HepG2 (cell line): Measurements from ENCODE around the gene COL10A1. TPM values are rescaled to one million over a fixed set of nuclear protein-coding genes. Genes with fewer than 3 reads are reported as not detected.

Experiments
- ARID2 ChIP-seq: sonication (generic); formaldehyde crosslinking; IDR thresholded peaks from 2 replicates; pipeline ENCODE4 v1.8.1; 2022; ENCODE audit warnings: mild to moderate bottlenecking, missing genetic modification reagents, borderline replicate concordance
- ARNTL ChIP-seq: sonication (generic); formaldehyde crosslinking; IDR thresholded peaks from 2 replicates; pipeline ENCODE4 v1.4.0; 2020; ENCODE audit warnings: mild to moderate bottlenecking, missing genetic modification reagents
- BCL6 ChIP-seq: IDR thresholded peaks from 2 replicates; pipeline ENCODE4 v1.6.1; 2016; ENCODE audit warnings: missing genetic modification reagents, missing compliant biosample characterization
- CEBPG ChIP-seq: IDR thresholded peaks from 2 replicates; pipeline ENCODE4 v1.6.1; 2016
- FOXA3 ChIP-seq: IDR thresholded peaks from 2 replicates; pipeline ENCODE4 v1.6.1; 2016; ENCODE audit warnings: missing genetic modification reagents, missing compliant biosample characterization
- FOXP1 ChIP-seq, 2 experiments: fragments of 450-650 bp in 1 of 2; IDR thresholded peaks; 2 replicates each; pipeline ENCODE4 v1.6.1; 2017 to 2018; ENCODE audit warnings: antibody characterized with exemption in 1 of 2
- HOXA3 ChIP-seq: sonication (generic); formaldehyde crosslinking; IDR thresholded peaks from 2 replicates; pipeline ENCODE4 v1.5.0; 2020; ENCODE audit warnings: missing genetic modification reagents
- KAT8 ChIP-seq: IDR thresholded peaks from 2 replicates; pipeline ENCODE4 v1.6.1; 2016; ENCODE audit warnings: missing genetic modification reagents, missing compliant biosample characterization
- LCORL ChIP-seq, 2 experiments: fragments of 450-650 bp in 1 of 2; sonication (generic) in 1 of 2; formaldehyde crosslinking in 1 of 2; IDR thresholded peaks; 2 replicates each; pipeline versions ENCODE4 v1.5.0 to v1.6.1; 2017 to 2020; ENCODE audit warnings: antibody characterized with exemption in 1 of 2, missing genetic modification reagents in 1 of 2
- MEIS1 ChIP-seq: sonication (generic); formaldehyde crosslinking; IDR thresholded peaks from 2 replicates; pipeline ENCODE4 v1.9.0; 2021; ENCODE audit warnings: mild to moderate bottlenecking, missing genetic modification reagents, moderate library complexity, borderline replicate concordance
- MIXL1 ChIP-seq: IDR thresholded peaks from 2 replicates; pipeline ENCODE4 v1.6.1; 2016
- NFYC ChIP-seq: IDR thresholded peaks from 2 replicates; pipeline ENCODE4 v1.6.1; 2016; ENCODE audit warnings: missing genetic modification reagents, missing compliant biosample characterization
- PHF21A ChIP-seq: sonication (generic); formaldehyde crosslinking; IDR thresholded peaks from 2 replicates; pipeline ENCODE4 v1.5.0; 2020; ENCODE audit warnings: mild to moderate bottlenecking, missing genetic modification reagents
- PPARG ChIP-seq: conservative IDR thresholded peaks from 2 replicates; pipeline ENCODE4 v1.6.1; 2016; ENCODE audit warnings: missing biosample characterization, missing genetic modification reagents
- RARA ChIP-seq: IDR thresholded peaks from 2 replicates; pipeline ENCODE4 v1.6.1; 2016; ENCODE audit warnings: missing genetic modification reagents, missing compliant biosample characterization
- ZFX ChIP-seq: sonication (generic); formaldehyde crosslinking; IDR thresholded peaks from 2 replicates; pipeline ENCODE4 v1.4.0; 2020; ENCODE audit warnings: mild to moderate bottlenecking, low read depth, missing genetic modification reagents, moderate library complexity
- ZMYM4 ChIP-seq: sonication (generic); formaldehyde crosslinking; IDR thresholded peaks from 2 replicates; pipeline ENCODE4 v1.8.1; 2023; ENCODE audit warnings: mild to moderate bottlenecking, missing genetic modification reagents
- ZNF292 ChIP-seq: sonication (generic); formaldehyde crosslinking; IDR thresholded peaks from 2 replicates; pipeline ENCODE4 v1.8.1; 2022; ENCODE audit warnings: mild to moderate bottlenecking, low read depth, missing genetic modification reagents, borderline replicate concordance
- ZNF33A ChIP-seq: sonication (generic); formaldehyde crosslinking; IDR thresholded peaks from 2 replicates; pipeline ENCODE4 v1.5.1; 2020; ENCODE audit warnings: missing genetic modification reagents, mild to moderate bottlenecking, moderate library complexity, borderline replicate concordance
- ZNF652 ChIP-seq: IDR thresholded peaks from 2 replicates; pipeline ENCODE4 v1.6.1; 2016; ENCODE audit warnings: low read depth, borderline replicate concordance
- ZSCAN12 ChIP-seq: sonication (generic); formaldehyde crosslinking; IDR thresholded peaks from 2 replicates; pipeline ENCODE4 v1.9.0; 2021; ENCODE audit warnings: mild to moderate bottlenecking, missing genetic modification reagents
- polyA plus RNA-seq, 8 experiments: library from polyadenylated mRNA; depleted of rRNA in 3 of 8; stranded (reverse) in 7 of 8; unstranded in 1 of 8; fragments of >200 nt; fragmentation: Illumina TruSeq in 4 of 8; extraction: Trizol in 4 of 8; gene quantifications; 2 replicates each; pipeline versions ENCODE4 v1.2.1 to v1.2.3, GENCODE V29; 2011 to 2016; ENCODE audit warnings: low read depth in 4 of 8, missing spikeins in 1 of 8, mixed read lengths in 1 of 8; ENCODE audit not compliant: insufficient read depth in 1 of 8
- total RNA-seq, 5 experiments: library from RNA; depleted of rRNA; stranded (reverse); fragments of >200 nt; fragmentation: Illumina TruSeq; extraction: Trizol; gene quantifications; 2 replicates each; pipeline ENCODE4 v1.2.3, GENCODE V29; 2016; ENCODE audit warnings: low read depth in 1 of 5
- TF ChIP-seq, protein P1 (sequence below): sonication (generic); formaldehyde crosslinking; IDR thresholded peaks from 2 replicates; pipeline ENCODE4 v1.5.1; 2020; ENCODE audit warnings: mild to moderate bottlenecking, moderate library complexity, missing genetic modification reagents
- TF ChIP-seq, protein P2 (sequence below): sonication (generic); formaldehyde crosslinking; IDR thresholded peaks from 2 replicates; pipeline ENCODE4 v1.5.0; 2020; ENCODE audit warnings: mild to moderate bottlenecking, missing genetic modification reagents, moderate library complexity
- TF ChIP-seq, protein P3 (sequence below): sonication (generic); formaldehyde crosslinking; conservative IDR thresholded peaks from 2 replicates; pipeline ENCODE4 v1.4.0; 2020; ENCODE audit warnings: mild to moderate bottlenecking, missing genetic modification reagents, moderate library complexity

COL10A1 gene
- total and polyA plus RNA-seq, 2 of the 13 experiments (the other 11 are each of a cell fraction or from before 2014, with no cell fraction given): 0.07 TPM; not detected in 1

DNA sequence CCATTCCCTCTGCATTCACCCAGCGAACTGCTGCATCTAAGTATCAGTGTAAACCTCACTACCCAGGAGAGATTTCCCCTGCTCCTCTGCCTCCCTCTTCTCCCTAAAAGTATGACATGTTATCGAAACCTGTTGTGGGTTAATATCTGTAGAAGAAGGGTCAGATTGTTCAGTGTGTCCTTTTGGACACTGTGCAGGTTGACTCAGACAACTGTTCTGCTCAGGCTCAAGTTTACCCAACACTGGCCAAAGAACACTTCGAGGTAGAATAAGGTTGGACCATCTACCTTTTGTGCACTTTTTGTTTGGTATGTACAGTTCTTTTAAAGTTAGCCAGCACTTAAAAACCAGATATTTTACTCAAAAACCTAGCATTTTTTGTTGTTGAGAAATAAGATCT, 20.7 kb downstream of the COL10A1 start (continued):
- TF ChIP-seq ZNF292 (peak; percentile 63; the same call in 1 of the 2 replicates), ZSCAN12 (CRISPR knock-in tag) (no peak), CEBPG (CRISPR knock-in tag) (peak; percentile 59), MIXL1 (CRISPR knock-in tag) (peak; percentile 25; the same call in 1 of the 2 replicates), ZMYM4 (CRISPR knock-in tag) (0 out of 2 replicates have a peak, but pooled peaks have one; percentile 30), KAT8 (CRISPR knock-in tag) (no peak), MEIS1 (no peak), ZNF652 (peak; percentile 77), NFYC (CRISPR knock-in tag) (no peak), PHF21A (CRISPR knock-in tag) (peak; percentile 45; the same call in 1 of the 2 replicates), LCORL (IDR thresholded peaks at IDR 0.05) (peak; percentile 23; the same call in 1 of the 2 replicates), LCORL (CRISPR knock-in tag; IDR thresholded peaks at IDR 0.05) (peak; percentile 53), HOXA3 (CRISPR knock-in tag) (peak; percentile 12; the same call in 1 of the 2 replicates), ZFX (CRISPR knock-in tag) (no peak), FOXA3 (CRISPR knock-in tag) (0 out of 2 replicates have a peak, but pooled peaks have one; percentile 18), BCL6 (0 out of 2 replicates have a peak, but pooled peaks have one; percentile 23), ARID2 (no peak), ZNF33A (CRISPR knock-in tag) (no peak), RARA (CRISPR knock-in tag) (0 out of 2 replicates have a peak, but pooled peaks have one; percentile 13), PPARG (CRISPR knock-in tag) (peak; percentile 54; the same call in 1 of the 2 replicates), FOXP1 (IDR thresholded peaks at IDR 0.05) (no peak), FOXP1 (CRISPR knock-in tag; IDR thresholded peaks at IDR 0.05) (peak; percentile 10; the same call in 1 of the 2 replicates), ARNTL (no peak)
- TF ChIP-seq, protein P1, sequence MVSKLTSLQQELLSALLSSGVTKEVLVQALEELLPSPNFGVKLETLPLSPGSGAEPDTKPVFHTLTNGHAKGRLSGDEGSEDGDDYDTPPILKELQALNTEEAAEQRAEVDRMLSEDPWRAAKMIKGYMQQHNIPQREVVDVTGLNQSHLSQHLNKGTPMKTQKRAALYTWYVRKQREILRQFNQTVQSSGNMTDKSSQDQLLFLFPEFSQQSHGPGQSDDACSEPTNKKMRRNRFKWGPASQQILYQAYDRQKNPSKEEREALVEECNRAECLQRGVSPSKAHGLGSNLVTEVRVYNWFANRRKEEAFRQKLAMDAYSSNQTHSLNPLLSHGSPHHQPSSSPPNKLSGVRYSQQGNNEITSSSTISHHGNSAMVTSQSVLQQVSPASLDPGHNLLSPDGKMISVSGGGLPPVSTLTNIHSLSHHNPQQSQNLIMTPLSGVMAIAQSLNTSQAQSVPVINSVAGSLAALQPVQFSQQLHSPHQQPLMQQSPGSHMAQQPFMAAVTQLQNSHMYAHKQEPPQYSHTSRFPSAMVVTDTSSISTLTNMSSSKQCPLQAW (CRISPR knock-in tag): no peak
- TF ChIP-seq, protein P2, sequence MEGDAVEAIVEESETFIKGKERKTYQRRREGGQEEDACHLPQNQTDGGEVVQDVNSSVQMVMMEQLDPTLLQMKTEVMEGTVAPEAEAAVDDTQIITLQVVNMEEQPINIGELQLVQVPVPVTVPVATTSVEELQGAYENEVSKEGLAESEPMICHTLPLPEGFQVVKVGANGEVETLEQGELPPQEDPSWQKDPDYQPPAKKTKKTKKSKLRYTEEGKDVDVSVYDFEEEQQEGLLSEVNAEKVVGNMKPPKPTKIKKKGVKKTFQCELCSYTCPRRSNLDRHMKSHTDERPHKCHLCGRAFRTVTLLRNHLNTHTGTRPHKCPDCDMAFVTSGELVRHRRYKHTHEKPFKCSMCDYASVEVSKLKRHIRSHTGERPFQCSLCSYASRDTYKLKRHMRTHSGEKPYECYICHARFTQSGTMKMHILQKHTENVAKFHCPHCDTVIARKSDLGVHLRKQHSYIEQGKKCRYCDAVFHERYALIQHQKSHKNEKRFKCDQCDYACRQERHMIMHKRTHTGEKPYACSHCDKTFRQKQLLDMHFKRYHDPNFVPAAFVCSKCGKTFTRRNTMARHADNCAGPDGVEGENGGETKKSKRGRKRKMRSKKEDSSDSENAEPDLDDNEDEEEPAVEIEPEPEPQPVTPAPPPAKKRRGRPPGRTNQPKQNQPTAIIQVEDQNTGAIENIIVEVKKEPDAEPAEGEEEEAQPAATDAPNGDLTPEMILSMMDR (CRISPR knock-in tag): no peak
- TF ChIP-seq, protein P3, sequence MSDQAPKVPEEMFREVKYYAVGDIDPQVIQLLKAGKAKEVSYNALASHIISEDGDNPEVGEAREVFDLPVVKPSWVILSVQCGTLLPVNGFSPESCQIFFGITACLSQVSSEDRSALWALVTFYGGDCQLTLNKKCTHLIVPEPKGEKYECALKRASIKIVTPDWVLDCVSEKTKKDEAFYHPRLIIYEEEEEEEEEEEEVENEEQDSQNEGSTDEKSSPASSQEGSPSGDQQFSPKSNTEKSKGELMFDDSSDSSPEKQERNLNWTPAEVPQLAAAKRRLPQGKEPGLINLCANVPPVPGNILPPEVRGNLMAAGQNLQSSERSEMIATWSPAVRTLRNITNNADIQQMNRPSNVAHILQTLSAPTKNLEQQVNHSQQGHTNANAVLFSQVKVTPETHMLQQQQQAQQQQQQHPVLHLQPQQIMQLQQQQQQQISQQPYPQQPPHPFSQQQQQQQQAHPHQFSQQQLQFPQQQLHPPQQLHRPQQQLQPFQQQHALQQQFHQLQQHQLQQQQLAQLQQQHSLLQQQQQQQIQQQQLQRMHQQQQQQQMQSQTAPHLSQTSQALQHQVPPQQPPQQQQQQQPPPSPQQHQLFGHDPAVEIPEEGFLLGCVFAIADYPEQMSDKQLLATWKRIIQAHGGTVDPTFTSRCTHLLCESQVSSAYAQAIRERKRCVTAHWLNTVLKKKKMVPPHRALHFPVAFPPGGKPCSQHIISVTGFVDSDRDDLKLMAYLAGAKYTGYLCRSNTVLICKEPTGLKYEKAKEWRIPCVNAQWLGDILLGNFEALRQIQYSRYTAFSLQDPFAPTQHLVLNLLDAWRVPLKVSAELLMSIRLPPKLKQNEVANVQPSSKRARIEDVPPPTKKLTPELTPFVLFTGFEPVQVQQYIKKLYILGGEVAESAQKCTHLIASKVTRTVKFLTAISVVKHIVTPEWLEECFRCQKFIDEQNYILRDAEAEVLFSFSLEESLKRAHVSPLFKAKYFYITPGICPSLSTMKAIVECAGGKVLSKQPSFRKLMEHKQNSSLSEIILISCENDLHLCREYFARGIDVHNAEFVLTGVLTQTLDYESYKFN (CRISPR knock-in tag): peak; percentile 69
